Mesenchymal stem cell (in vitro differentiated cells and primary cell): Measurements from ENCODE around the gene TBCA.

Experiments used
- DNase-seq: peaks from one replicate; pipeline ENCODE4 v3.0.0-alpha.2; 2013
- H2AFZ ChIP-seq: one replicate; pipeline ENCODE4 v1.6.1; 2013; ENCODE audit warnings: low read depth, mild to moderate bottlenecking, control low read depth, inconsistent platforms, low read length, moderate library complexity
- H2AK5ac ChIP-seq: 2 replicates; pipeline ENCODE4 v1.6.1; 2013; ENCODE audit warnings: low read length, moderate library complexity, mild to moderate bottlenecking, inconsistent platforms; ENCODE audit not compliant: severe bottlenecking
- H2BK120ac ChIP-seq: one replicate; pipeline ENCODE4 v1.6.1; 2013; ENCODE audit warnings: low read depth, mild to moderate bottlenecking, inconsistent platforms, low read length, moderate library complexity
- H2BK12ac ChIP-seq, 2 experiments: one replicate each; pipeline ENCODE4 v1.6.1; 2013; ENCODE audit warnings: inconsistent platforms in 2 of 2, low read length in 2 of 2, mild to moderate bottlenecking in 2 of 2, moderate library complexity in 2 of 2, control low read depth in 1 of 2
- H2BK15ac ChIP-seq: one replicate; pipeline ENCODE4 v1.6.1; 2013; ENCODE audit warnings: mild to moderate bottlenecking, low read depth, inconsistent platforms; ENCODE audit not compliant: poor library complexity, severe bottlenecking
- H2BK5ac ChIP-seq: 2 replicates; pipeline ENCODE4 v1.6.1; 2013; ENCODE audit warnings: low read depth, mild to moderate bottlenecking, low read length, control low read depth, inconsistent platforms; ENCODE audit not compliant: poor library complexity, severe bottlenecking
- H3K14ac ChIP-seq, 2 experiments: one replicate each; pipeline ENCODE4 v1.6.1; 2013; ENCODE audit warnings: inconsistent platforms in 2 of 2, low read length in 2 of 2, control low read depth in 1 of 2, mild to moderate bottlenecking in 1 of 2, moderate library complexity in 1 of 2
- H3K18ac ChIP-seq, 2 experiments: one replicate each; pipeline ENCODE4 v1.6.1; 2013; ENCODE audit warnings: inconsistent platforms in 2 of 2, low read length in 2 of 2, control low read depth in 1 of 2, low read depth in 1 of 2, mild to moderate bottlenecking in 1 of 2
- H3K23ac ChIP-seq, 2 experiments: one replicate each; pipeline ENCODE4 v1.6.1; 2013; ENCODE audit warnings: inconsistent platforms in 2 of 2, low read length in 2 of 2, mild to moderate bottlenecking in 2 of 2, moderate library complexity in 2 of 2, control low read depth in 1 of 2
- H3K27ac ChIP-seq: 2 replicates; pipeline ENCODE4 v1.5.1; 2013; ENCODE audit warnings: mild to moderate bottlenecking, moderate library complexity, low read length, control low read depth, inconsistent platforms; ENCODE audit not compliant: poor library complexity, severe bottlenecking
- H3K27me3 ChIP-seq, 2 experiments: 2 replicates each; pipeline versions ENCODE4 v1.6.1 to v1.7.0; 2013; ENCODE audit warnings: low read length in 2 of 2, mild to moderate bottlenecking in 2 of 2, moderate library complexity in 2 of 2, control low read depth in 1 of 2, inconsistent platforms in 1 of 2; ENCODE audit not compliant: control insufficient read depth in 1 of 2, insufficient read depth in 1 of 2
- H3K36me3 ChIP-seq, 2 experiments: 2 replicates each; pipeline versions ENCODE4 v1.6.1 to v1.7.0; 2013; ENCODE audit warnings: low read length in 2 of 2, control low read depth in 1 of 2, inconsistent platforms in 1 of 2, low read depth in 1 of 2, mild to moderate bottlenecking in 1 of 2; ENCODE audit not compliant: insufficient read depth in 2 of 2, control insufficient read depth in 1 of 2
- H3K4ac ChIP-seq, 2 experiments: one replicate each; pipeline ENCODE4 v1.6.1; 2013; ENCODE audit warnings: inconsistent platforms in 2 of 2, low read length in 2 of 2, mild to moderate bottlenecking in 2 of 2, moderate library complexity in 2 of 2, control low read depth in 1 of 2, low read depth in 1 of 2
- H3K4me1 ChIP-seq: 2 replicates; pipeline ENCODE4 v1.6.1; 2013; ENCODE audit warnings: low read depth, low read length, control low read depth; ENCODE audit not compliant: control insufficient read depth, insufficient read depth
- H3K4me2 ChIP-seq: 2 replicates; pipeline ENCODE4 v1.6.1; 2013; ENCODE audit warnings: low read length, mild to moderate bottlenecking, inconsistent platforms; ENCODE audit not compliant: poor library complexity, severe bottlenecking
- H3K4me3 ChIP-seq, 2 experiments: 2 replicates each; pipeline versions ENCODE4 v1.5.1 to v1.7.0; 2013; ENCODE audit warnings: low read length in 2 of 2, mild to moderate bottlenecking in 2 of 2, control low read depth in 1 of 2, low read depth in 1 of 2; ENCODE audit not compliant: insufficient read depth in 1 of 2
- H3K79me1 ChIP-seq: replicated peaks from 2 replicates; pipeline ENCODE4 v1.6.1; 2013; ENCODE audit warnings: mild to moderate bottlenecking, control low read depth, low read length, inconsistent platforms; ENCODE audit not compliant: poor library complexity, severe bottlenecking
- H3K9ac ChIP-seq: 2 replicates; pipeline ENCODE4 v1.7.0; 2013; ENCODE audit warnings: mild to moderate bottlenecking, low read length, moderate library complexity
- H3K9me3 ChIP-seq: 2 replicates; pipeline ENCODE4 v1.7.0; 2013; ENCODE audit warnings: mild to moderate bottlenecking, low read length; ENCODE audit not compliant: control insufficient read depth
- H4K8ac ChIP-seq: one replicate; pipeline ENCODE4 v1.6.1; 2013; ENCODE audit warnings: inconsistent platforms, mild to moderate bottlenecking, low read length, moderate library complexity
- H4K91ac ChIP-seq: one replicate; pipeline ENCODE4 v1.6.1; 2013; ENCODE audit warnings: mild to moderate bottlenecking, low read length, inconsistent platforms
- WGBS: methylation state at CpG from one replicate; pipeline ENCODE4 v1.1.7; 2013; ENCODE audit warnings: mixed read lengths; 5-methylcytosine and 5-hydroxymethylcytosine counted together

TBCA gene

DNA sequence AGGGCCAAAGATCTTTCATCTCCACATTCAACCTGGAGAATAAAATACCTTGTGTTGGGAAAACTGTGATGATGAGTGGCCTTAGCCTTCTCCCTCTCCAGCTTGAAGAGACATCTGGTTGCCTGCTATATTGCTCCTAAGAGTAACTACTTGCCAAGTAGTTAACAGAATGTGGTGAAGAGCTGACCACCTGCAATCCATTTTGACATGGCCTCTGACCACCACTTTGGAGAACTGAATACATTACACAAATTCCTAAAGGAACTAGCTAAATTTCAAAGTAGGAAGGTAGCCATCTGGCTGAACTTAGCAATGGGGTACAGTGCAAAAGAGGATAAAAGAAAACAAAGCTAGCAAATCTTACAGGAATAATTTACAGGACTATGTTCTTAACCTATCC, 7.2 kb downstream of the TBCA start:
- Histone ChIP-seq H3K79me1 (no peaks in the 10 kb centered on the region), H3K27ac (no peak overlapping the region), H3K4ac (no peak overlapping the region), H2BK15ac (no peak overlapping the region), H2AK5ac (no peak overlapping the region), H2BK120ac (no peak overlapping the region), H3K9ac (no peak overlapping the region), H2BK5ac (no peak overlapping the region), H4K8ac (no peak overlapping the region), H2BK12ac (no peak overlapping the region), H3K18ac (no peak overlapping the region), H3K9me3 (no peaks in the 10 kb centered on the region), H3K4me3 (no peak overlapping the region), H3K36me3 (peaks cover 3 to 71% of the 10 kb centered on the region in 2 experiments), H4K91ac (no peak overlapping the region), H3K4me1 (no peaks in the 10 kb centered on the region), H3K27me3 (no peaks in the 10 kb centered on the region), H2AFZ (no peak overlapping the region), H3K23ac (no peak overlapping the region), H3K4me2 (no peak overlapping the region), H3K14ac (no peak overlapping the region)
- DNase-seq: no peak

DNA sequence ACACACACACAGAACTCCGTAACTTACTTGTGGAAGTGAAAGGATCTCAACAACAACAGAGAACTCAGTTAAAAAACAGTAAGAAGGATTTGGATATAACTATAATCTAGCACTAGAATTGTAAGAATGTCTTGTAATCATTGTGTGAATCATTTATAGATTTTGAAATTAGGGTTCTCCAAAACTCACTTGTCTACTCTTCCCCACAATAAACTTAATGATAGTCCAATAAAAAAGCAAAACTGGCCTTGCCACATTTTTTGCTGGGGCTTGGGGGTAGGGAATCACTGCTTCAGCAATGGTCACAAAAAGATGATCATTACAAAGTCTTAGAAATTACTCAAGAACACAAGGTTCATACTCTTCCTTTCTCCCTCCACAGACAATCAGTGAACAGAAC, 8.8 kb downstream of the TBCA start:
- Histone ChIP-seq H3K4me2 (no peak overlapping the region), H3K23ac (no peak overlapping the region), H3K36me3 (peaks cover 3 to 60% of the 10 kb centered on the region in 2 experiments), H3K79me1 (peaks cover 1% of the 10 kb centered on the region), H3K14ac (no peak overlapping the region), H3K18ac (no peak overlapping the region), H3K4ac (no peak overlapping the region), H4K91ac (no peak overlapping the region), H2BK15ac (no peak overlapping the region), H3K9me3 (no peaks in the 10 kb centered on the region), H2BK12ac (no peak overlapping the region), H3K9ac (no peak overlapping the region), H3K27me3 (no peaks in the 10 kb centered on the region), H2BK120ac (no peak overlapping the region), H3K4me3 (no peak overlapping the region), H2BK5ac (no peak overlapping the region), H2AFZ (no peak overlapping the region), H2AK5ac (no peak overlapping the region), H3K27ac (no peak overlapping the region), H4K8ac (no peak overlapping the region), H3K4me1 (no peaks in the 10 kb centered on the region)
- no peak for DNase-seq
- no CpG with 5 or more reads among the region's 1 CpG for WGBS

DNA sequence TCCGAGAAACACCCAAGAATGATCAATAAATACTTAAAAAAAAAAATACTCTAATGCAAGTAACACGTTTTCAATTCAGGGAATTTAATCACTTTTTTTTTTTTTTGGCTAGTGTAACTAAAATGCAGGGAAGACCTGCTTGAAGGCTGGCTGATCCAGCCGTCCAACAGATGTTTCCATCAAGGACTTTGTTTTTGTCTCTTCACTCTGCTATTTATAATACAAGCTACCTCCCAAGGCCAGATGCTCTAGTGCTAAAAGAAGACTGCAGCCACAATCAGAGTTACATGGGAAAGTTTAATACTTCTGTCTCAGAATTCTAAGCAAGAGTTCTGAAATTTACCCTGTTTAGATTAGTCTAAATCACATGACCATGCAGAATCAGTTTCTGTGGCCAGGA, 14.5 kb downstream of the TBCA start:
- Histone ChIP-seq H3K79me1 (peaks cover 7% of the 10 kb centered on the region), H4K8ac (no peak overlapping the region), H2BK120ac (no peak overlapping the region), H3K9me3 (no peaks in the 10 kb centered on the region), H2BK5ac (no peak overlapping the region), H2BK15ac (no peak overlapping the region), H3K27ac (no peak overlapping the region), H4K91ac (no peak overlapping the region), H2BK12ac (no peak overlapping the region), H3K4me2 (no peak overlapping the region), H3K9ac (no peak overlapping the region), H3K36me3 (peaks cover 4 to 14% of the 10 kb centered on the region in 2 experiments), H3K27me3 (no peaks in the 10 kb centered on the region), H2AK5ac (no peak overlapping the region), H3K4ac (no peak overlapping the region), H2AFZ (no peak overlapping the region), H3K4me1 (no peaks in the 10 kb centered on the region), H3K18ac (no peak overlapping the region), H3K4me3 (no peak overlapping the region), H3K23ac (no peak overlapping the region), H3K14ac (no peak overlapping the region)
- WGBS: 92% methylated on average over 2 of the region's 3 CpGs
- DNase-seq: no peak

DNA sequence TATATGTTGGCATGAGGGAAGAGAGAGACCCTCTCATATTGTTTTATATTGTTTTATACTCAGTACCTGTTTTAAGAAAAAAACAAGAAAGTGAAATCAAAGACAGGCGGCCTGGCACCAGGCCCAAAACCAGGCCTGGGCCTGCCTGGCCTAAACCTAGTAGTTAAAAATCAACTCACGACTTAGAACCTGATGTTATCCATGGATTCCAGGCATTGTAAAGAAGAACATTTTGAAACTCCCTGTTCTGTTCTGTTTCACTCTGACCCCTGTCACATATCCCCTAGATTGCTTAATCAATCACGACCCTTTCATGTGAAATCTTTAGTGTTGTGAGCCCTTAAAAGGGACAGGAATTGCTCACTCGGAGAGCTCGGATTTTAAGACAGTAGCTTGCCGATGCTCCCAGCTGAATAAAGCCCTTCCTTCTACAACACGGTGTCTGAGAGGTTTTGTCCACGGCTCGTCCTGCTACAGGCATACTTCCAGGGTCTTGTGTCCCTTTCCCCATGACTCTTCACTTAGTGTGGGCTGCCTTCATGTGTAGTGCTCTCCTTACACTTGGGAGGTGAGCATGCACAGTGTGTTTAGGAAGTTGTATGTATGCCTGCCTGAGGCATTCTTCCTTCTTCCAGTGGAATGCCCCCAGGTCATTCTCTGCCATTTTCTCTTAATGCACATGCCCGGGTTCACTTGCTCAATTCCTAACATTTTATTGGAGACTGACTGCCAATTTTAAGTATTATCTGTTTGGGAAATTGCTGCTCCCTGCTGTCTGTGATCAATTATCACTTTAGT, 17.8 kb downstream of the TBCA start:
- Histone ChIP-seq H3K27me3 (no peaks in the 10 kb centered on the region), H3K36me3 (peaks cover 4 to 6% of the 10 kb centered on the region in 2 experiments), H3K4me2 (no peak overlapping the region), H3K4ac (no peak overlapping the region), H3K4me3 (no peak overlapping the region), H2BK5ac (no peak overlapping the region), H3K9ac (no peak overlapping the region), H2BK15ac (no peak overlapping the region), H2BK12ac (no peak overlapping the region), H3K9me3 (no peaks in the 10 kb centered on the region), H3K14ac (no peak overlapping the region), H3K4me1 (peaks cover 1% of the 10 kb centered on the region), H2AFZ (no peak overlapping the region), H3K18ac (no peak overlapping the region), H4K91ac (no peak overlapping the region), H2BK120ac (no peak overlapping the region), H3K27ac (no peak overlapping the region), H3K79me1 (peaks cover 9% of the 10 kb centered on the region), H2AK5ac (no peak overlapping the region), H3K23ac (no peak overlapping the region), H4K8ac (no peak overlapping the region)
- 76% methylated on average over 8 of the region's 10 CpGs for WGBS
- DNase-seq: no peak
